GM12801 (cell line): ENCODE results near the gene CALCB.

ENCODE experiments used
- TF ChIP-seq, protein P1 (sequence below): IDR thresholded peaks from one replicate; pipeline ENCODE4 v1.5.1; 2011; ENCODE audit warnings: control low read depth; ENCODE audit not compliant: insufficient read length; ENCODE audit errors: extremely low read depth

Gene CALCB

DNA sequence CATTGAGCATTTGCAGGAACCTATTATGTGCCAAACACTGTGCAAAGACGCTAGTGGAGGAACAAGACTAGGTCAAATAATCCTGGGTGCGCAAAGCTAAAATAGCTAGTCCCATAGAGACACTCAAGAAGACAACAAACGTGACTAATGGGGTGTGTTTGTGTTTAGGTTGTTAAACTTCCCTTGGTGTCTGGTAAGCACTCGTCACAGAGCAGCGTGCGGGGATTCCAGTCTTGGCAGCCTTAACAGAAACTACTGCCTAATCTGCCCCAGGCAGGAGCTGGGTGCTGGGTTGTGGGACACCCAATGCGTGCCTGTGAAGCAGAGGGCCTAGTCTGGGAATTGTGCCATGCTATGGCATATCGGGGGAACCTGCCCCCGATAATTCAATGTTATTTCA is 10.8 kb upstream of the CALCB start:
- TF ChIP-seq, protein P1, sequence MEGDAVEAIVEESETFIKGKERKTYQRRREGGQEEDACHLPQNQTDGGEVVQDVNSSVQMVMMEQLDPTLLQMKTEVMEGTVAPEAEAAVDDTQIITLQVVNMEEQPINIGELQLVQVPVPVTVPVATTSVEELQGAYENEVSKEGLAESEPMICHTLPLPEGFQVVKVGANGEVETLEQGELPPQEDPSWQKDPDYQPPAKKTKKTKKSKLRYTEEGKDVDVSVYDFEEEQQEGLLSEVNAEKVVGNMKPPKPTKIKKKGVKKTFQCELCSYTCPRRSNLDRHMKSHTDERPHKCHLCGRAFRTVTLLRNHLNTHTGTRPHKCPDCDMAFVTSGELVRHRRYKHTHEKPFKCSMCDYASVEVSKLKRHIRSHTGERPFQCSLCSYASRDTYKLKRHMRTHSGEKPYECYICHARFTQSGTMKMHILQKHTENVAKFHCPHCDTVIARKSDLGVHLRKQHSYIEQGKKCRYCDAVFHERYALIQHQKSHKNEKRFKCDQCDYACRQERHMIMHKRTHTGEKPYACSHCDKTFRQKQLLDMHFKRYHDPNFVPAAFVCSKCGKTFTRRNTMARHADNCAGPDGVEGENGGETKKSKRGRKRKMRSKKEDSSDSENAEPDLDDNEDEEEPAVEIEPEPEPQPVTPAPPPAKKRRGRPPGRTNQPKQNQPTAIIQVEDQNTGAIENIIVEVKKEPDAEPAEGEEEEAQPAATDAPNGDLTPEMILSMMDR = no peak

DNA sequence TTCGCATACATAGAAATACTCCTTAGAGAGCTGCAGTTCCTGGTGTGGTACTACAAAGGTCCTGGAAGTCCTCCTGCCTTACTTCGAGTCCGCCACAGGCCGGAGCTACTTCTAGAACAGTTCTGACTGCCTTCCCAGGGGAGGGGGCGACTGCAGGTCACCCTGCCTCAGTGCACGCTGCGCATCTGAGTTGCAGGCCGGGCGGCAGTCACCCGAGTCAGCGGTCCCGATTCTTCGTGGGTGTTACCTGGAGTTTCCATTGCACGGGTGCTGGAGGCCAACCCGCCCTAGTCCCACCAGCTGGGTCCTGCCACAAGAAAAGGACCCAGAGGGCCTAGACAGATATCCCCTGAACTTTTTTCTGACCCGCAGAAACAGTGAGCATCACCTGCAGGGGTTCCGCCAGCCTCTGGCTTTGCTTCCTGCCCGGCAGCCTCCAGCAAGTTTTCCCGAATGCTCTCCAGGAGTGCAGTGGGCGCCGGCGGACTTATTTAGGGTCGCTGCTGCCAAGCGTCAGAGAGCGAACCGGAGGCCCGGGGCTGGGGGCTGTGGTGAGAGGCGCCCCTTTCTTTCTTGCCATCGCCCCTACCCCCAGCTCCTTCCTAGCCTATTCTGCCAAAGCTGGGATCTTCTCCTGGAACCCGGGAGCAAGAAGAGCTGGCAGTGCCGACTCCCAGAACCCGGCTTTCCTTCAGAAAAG is 1.7 kb upstream of the CALCB start:
- TF ChIP-seq, protein P1 = no peak

DNA sequence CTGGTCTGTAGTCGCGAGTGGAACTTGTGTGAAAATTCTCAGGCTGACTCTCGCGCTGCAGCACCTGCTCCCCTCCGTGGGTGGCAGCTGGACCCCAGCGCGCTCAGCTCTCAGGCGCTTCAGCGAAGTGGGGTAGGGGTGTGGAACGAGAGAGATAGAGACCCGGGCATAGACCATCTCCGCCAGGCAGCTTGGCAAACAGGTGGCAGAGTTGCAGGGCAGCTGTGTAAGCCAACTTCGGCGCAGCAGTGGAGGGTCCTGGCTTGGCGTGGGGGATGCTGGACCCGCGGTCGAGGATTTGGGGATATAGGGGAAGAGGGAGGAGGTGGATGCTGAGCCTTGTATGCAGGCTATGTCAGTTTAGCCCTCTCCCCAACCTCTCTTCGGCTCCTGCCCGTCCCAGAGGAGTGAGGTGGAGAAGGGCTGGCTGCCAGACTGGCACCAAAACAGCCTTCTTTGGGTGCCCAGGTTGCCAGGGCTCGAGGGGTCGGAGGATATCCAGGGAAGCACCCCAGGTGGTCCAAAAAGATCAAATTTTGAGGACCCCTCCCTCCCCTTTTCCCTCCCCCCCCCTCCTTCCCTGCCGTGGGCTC is 746 bp upstream of the CALCB start:
- TF ChIP-seq, protein P1 = no peak

DNA sequence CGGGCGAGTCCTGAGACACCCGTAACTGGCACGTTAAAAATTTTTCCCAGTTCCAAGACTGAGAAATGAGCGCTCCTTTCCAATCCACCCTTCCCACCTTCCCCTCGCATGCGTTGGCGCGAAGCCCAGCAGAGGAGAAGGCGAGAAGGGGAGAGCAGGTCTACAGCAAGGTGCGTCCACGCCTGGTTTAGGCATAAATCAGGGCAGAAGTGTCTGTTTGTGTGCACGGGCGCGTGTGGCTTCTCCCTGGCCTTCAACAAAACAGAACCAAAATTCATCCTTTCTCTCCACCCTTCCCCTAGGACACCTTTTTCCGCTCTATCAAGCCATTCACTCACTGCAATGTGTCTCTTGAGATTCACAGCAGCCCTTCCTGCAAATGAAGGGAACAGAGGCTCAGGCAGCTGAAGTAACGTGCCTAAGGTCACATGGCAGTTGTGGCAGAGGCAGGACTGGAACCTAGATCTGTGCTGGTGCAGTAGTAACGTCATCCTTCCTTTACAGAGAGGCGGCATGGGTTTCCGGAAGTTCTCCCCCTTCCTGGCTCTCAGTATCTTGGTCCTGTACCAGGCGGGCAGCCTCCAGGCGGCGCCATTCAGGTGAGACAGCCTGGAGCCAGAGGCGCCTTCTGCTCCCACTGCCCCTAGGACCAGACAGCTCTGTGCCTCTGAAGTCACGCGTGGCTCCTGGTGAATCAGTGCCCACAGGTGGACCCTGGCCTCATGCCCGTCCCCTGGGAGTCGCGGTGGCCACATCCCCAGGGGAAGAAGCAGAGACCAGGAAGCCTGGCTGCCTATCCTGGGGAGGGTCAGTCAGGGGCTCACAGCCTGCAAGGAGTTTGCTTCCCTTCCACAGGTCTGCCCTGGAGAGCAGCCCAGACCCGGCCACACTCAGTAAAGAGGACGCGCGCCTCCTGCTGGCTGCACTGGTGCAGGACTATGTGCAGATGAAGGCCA is 1.1 kb downstream of the CALCB start:
- TF ChIP-seq, protein P1 = no peak

DNA sequence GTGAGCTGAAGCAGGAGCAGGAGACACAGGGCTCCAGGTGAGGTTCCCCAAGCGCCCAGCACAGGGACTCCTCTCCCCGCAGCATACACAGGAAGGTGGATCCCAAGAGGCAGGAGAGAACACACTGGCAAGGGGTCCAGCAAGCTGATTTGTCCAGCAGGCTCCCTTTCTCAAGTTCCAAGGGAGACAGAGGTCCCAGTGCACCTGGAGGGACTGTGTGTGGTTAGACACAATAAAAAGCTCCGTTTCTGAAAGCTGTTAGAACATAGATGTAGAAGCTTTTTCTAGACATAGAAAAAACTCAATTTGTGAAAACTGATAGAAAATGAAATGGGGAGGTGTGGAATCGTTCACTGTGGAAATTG is 1.8 kb downstream of the CALCB start:
- TF ChIP-seq, protein P1 = no peak

DNA sequence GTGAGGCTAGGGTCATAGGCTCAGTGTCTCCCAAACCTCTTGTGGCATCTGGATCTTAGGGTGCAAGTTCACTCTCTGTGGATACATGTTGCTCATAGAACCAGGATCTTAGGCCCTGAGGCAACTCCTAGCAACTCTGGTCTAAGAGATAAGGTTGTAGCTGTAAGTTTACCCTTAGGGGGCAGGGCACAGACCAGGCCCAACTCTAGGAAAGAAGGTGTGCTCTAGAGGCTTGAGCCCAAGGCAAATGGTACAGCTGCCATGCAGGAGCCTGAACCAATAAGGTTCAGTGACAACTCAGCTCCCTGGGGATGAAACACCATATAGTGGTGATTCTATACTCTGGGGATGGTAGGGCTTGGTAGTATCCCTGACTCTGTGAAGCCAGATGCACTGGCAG is 17.8 kb downstream of the CALCB start:
- TF ChIP-seq, protein P1 = no peak

DNA sequence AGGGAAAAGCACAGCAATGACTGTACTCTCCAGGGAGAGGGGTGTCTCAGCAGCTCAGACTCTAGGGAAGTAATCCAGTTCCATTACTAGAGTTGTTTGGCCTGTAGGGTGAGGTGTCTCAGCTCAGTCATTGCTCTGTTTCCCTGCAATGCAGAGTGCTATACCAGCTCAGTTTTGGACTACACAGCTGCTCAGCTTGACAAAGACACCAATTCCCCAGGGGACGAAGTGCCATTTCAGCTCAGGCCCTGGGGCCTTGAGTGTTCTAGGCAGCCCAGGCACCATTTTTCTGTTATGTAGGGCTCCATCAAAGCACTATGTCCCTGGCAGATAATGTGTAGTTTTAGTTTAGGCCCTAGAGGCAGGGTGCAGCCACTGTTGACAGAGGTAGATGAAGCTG is 18.2 kb downstream of the CALCB start:
- TF ChIP-seq, protein P1 = no peak
